Brain microvascular endothelial cell (primary cell): ENCODE results near the gene APBA1.

Experiments
- DNase-seq: peaks from one replicate; pipeline ENCODE4 v3.0.0-alpha.2; 2020
- H3K27ac ChIP-seq: fragments of 250-450 bp; sonication (Bioruptor Pico); 2 replicates; pipeline ENCODE4 v1.5.1; 2020; ENCODE audit warnings: mild to moderate bottlenecking, moderate library complexity
- H3K27me3 ChIP-seq: fragments of 250-450 bp; sonication (Bioruptor Pico); replicated peaks from 2 replicates; pipeline ENCODE4 v1.5.1; 2020; ENCODE audit warnings: mild to moderate bottlenecking
- H3K36me3 ChIP-seq: fragments of 250-450 bp; sonication (Bioruptor Pico); replicated peaks from 2 replicates; pipeline ENCODE4 v1.5.1; 2020; ENCODE audit warnings: mild to moderate bottlenecking
- H3K4me3 ChIP-seq: 2 replicates; pipeline ENCODE4 v1.5.1; 2011; ENCODE audit warnings: low read depth, mild to moderate bottlenecking, control low read depth, low read length, moderate library complexity
- CTCF ChIP-seq: IDR thresholded peaks from 2 replicates; pipeline ENCODE4 v1.5.1; 2011; ENCODE audit warnings: low read depth, mild to moderate bottlenecking, moderate library complexity, low read length, control low read depth, inconsistent platforms; ENCODE audit errors: missing control alignments
- in situ Hi-C: cut with HindIII; loops from 2 replicates; pipeline ENCODE4 v1.10.0; 2017; ENCODE audit warnings: low sequenced_read_pairs, low pct_ligation_motif_present

APBA1 gene

GRCh38 chr9:69574057-69574456 is 98.1 kb downstream of the APBA1 start:
- Histone ChIP-seq H3K4me3 (no peak overlapping the region), H3K27me3 (no peaks in the 10 kb centered on the region), H3K27ac (no peak overlapping the region), H3K36me3 (no peaks in the 10 kb centered on the region)
- in situ Hi-C loops, result no loop called here
- no peak for TF ChIP-seq CTCF
- DNase-seq, result no peak

DNA sequence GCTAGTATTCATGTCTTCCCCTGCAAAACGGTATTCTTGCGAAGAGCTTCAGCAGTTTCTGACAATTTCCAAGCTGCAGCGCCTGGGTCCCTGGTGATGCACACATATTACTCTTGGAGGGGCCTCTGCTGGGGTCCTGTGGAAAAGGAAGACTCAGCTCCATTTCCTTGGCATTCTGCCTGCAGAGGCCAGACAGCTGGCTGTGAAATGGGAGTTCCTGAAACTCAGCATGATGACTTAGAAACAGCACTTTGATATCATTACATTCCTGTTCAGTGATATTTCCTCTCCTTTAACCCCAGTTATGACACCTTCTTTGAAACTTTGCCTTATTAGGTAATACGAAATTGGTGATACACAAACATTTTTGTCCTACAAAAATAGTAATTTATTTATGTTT is 98.5 kb downstream of the APBA1 start:
- DNase-seq, result peak; percentile 72
- H3K4me3 ChIP-seq, result no peak overlapping the region
- no peak overlapping the region for H3K27ac ChIP-seq
- TF ChIP-seq CTCF, result no peak
- H3K27me3 ChIP-seq, result no peaks in the 10 kb centered on the region
- H3K36me3 ChIP-seq, result no peaks in the 10 kb centered on the region
- in situ Hi-C loops, result no loop called here

GRCh38 chr9:69572611-69573010 is 99.6 kb downstream of the APBA1 start:
- TF ChIP-seq CTCF, result no peak
- Histone ChIP-seq H3K4me3 (no peak overlapping the region), H3K36me3 (no peaks in the 10 kb centered on the region), H3K27ac (no peak overlapping the region), H3K27me3 (no peaks in the 10 kb centered on the region)
- in situ Hi-C loops, result no loop called here
- DNase-seq, result no peak

- no peak for DNase-seq
- Histone ChIP-seq H3K36me3 (no peaks in the 10 kb centered on the region), H3K27ac (no peak overlapping the region), H3K4me3 (no peak overlapping the region), H3K27me3 (no peaks in the 10 kb centered on the region)
- in situ Hi-C loops, result no loop called here
- TF ChIP-seq CTCF, result no peak
These were observed 101.1 kb downstream of the APBA1 start for GRCh38 chr9:69571032-69571431.

GRCh38 chr9:69569738-69570451 is 102.3 kb downstream of the APBA1 start:
- Histone ChIP-seq H3K36me3 (no peaks in the 10 kb centered on the region), H3K27ac (no peak overlapping the region), H3K27me3 (no peaks in the 10 kb centered on the region), H3K4me3 (no peak overlapping the region)
- in situ Hi-C loops, result no loop called here
- DNase-seq, result peak; percentile 48
- TF ChIP-seq CTCF, result no peak

- H3K27me3 ChIP-seq, result no peaks in the 10 kb centered on the region
- TF ChIP-seq CTCF, result no peak
- H3K27ac ChIP-seq, result no peak overlapping the region
- no peak overlapping the region for H3K4me3 ChIP-seq
- H3K36me3 ChIP-seq, result no peaks in the 10 kb centered on the region
- DNase-seq, result no peak
- in situ Hi-C loops, result no loop called here
These were observed 107.6 kb downstream of the APBA1 start for GRCh38 chr9:69564557-69564956.
